Measurements from ENCODE around the gene LRIG2.

The LRIG2 gene

DNA sequence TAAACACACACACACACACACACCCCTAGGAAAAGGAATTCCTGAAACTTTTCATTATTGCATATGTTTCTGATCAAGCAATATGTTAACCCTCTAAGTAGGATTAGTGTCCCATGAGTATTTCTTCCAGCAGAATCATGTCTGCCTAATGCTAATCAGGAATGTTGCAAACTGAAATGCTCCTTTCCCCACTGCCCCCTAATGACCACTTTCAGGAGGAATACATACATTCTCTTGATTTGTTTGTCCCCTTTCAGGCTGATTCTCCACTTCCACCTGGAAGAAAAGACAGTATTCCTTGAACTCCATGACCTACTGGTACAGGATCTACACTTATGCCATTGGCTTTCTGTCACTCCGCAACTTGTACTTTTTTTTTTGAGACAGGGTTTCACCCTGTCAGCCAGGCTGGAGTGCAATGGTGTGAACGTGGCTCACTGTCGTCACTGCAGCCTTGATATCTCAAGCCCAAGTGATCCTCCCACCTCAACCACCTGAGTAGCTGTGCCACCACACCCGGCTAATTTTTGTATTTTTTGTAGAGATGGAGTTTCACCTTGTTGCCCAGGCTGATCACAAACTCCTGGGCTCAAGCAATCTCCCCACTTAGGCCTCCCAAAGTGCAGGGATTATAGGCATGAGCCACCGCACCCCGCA lies 56.7 kb downstream of the LRIG2 start:
- TF ChIP-seq, protein P1, sequence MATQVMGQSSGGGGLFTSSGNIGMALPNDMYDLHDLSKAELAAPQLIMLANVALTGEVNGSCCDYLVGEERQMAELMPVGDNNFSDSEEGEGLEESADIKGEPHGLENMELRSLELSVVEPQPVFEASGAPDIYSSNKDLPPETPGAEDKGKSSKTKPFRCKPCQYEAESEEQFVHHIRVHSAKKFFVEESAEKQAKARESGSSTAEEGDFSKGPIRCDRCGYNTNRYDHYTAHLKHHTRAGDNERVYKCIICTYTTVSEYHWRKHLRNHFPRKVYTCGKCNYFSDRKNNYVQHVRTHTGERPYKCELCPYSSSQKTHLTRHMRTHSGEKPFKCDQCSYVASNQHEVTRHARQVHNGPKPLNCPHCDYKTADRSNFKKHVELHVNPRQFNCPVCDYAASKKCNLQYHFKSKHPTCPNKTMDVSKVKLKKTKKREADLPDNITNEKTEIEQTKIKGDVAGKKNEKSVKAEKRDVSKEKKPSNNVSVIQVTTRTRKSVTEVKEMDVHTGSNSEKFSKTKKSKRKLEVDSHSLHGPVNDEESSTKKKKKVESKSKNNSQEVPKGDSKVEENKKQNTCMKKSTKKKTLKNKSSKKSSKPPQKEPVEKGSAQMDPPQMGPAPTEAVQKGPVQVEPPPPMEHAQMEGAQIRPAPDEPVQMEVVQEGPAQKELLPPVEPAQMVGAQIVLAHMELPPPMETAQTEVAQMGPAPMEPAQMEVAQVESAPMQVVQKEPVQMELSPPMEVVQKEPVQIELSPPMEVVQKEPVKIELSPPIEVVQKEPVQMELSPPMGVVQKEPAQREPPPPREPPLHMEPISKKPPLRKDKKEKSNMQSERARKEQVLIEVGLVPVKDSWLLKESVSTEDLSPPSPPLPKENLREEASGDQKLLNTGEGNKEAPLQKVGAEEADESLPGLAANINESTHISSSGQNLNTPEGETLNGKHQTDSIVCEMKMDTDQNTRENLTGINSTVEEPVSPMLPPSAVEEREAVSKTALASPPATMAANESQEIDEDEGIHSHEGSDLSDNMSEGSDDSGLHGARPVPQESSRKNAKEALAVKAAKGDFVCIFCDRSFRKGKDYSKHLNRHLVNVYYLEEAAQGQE (IDR thresholded peaks at IDR 0.05; ENCODE audit: insufficient read depth in 1 of 2, low read depth in 2 of 2, low read length in 2 of 2) = no peak
- no peak for TF ChIP-seq FOXP2 (optimal IDR thresholded peaks at IDR 0.05; ENCODE audit: borderline replicate concordance, extremely low read depth, extremely low read length, insufficient read depth)
- TF ChIP-seq SIN3A (IDR thresholded peaks at IDR 0.05; ENCODE audit: borderline replicate concordance, insufficient read depth, low read length) = no peak
- TF ChIP-seq TAF1 (IDR thresholded peaks at IDR 0.05; ENCODE audit: borderline replicate concordance, insufficient read depth, low read length) = no peak
- no peak for TF ChIP-seq POLR2AphosphoS5 (IDR thresholded peaks at IDR 0.05; ENCODE audit: low read depth, low read length)

DNA sequence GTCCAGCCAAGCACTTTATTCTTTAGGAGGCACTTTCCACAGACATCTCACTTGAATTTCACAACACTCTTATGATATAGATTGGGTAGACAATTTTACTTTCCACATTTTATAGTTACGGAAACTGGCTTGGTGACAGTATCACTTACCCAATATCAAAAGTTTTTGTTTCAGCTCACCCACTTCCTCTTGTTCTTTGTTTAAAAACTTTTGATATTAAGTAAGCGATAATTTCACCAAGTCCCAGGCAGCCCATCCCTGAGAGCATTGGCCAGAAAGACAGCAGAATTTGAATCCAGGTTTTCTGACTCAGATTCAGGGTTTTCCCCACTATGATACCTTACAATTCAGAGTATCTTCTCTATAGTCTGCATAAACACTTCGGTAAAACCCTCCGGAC lies 60.0 kb downstream of the LRIG2 start:
- TF ChIP-seq FOXP2 (optimal IDR thresholded peaks at IDR 0.05; ENCODE audit: borderline replicate concordance, extremely low read depth, extremely low read length, insufficient read depth) (no peak), POLR2AphosphoS5 (IDR thresholded peaks at IDR 0.05; ENCODE audit: low read depth, low read length) (no peak), TAF1 (IDR thresholded peaks at IDR 0.05; ENCODE audit: borderline replicate concordance, insufficient read depth, low read length) (no peak)
- TF ChIP-seq, protein P1 (IDR thresholded peaks at IDR 0.05; ENCODE audit: insufficient read depth in 1 of 2, low read depth in 2 of 2, low read length in 2 of 2) = no peak

DNA sequence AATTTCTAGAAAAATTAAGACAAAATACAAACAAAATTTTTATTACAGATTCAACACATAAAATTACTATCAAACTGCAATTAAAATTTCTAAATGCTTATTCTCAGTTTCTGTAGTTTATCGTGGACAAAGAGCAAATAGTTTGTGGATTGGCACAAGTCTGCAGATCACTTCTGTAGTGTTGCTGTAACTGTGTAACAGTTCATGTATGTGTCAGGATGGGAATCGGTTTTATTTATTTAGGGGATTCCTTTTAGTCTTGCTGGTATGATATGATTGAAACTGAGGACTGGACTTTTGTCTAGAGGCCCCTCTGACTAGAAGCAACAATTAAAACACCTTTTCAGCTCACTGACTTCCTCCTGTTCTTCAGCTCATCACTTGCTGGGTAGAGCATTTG lies 60.8 kb downstream of the LRIG2 start:
- TF ChIP-seq TAF1 (IDR thresholded peaks at IDR 0.05; ENCODE audit: borderline replicate concordance, insufficient read depth, low read length) (no peak), SIN3A (IDR thresholded peaks at IDR 0.05; ENCODE audit: borderline replicate concordance, insufficient read depth, low read length) (no peak), POLR2AphosphoS5 (IDR thresholded peaks at IDR 0.05; ENCODE audit: low read depth, low read length) (no peak), FOXP2 (optimal IDR thresholded peaks at IDR 0.05; ENCODE audit: borderline replicate concordance, extremely low read depth, extremely low read length, insufficient read depth) (no peak)
- TF ChIP-seq, protein P1 (IDR thresholded peaks at IDR 0.05; ENCODE audit: insufficient read depth in 1 of 2, low read depth in 2 of 2, low read length in 2 of 2) = no peak

DNA sequence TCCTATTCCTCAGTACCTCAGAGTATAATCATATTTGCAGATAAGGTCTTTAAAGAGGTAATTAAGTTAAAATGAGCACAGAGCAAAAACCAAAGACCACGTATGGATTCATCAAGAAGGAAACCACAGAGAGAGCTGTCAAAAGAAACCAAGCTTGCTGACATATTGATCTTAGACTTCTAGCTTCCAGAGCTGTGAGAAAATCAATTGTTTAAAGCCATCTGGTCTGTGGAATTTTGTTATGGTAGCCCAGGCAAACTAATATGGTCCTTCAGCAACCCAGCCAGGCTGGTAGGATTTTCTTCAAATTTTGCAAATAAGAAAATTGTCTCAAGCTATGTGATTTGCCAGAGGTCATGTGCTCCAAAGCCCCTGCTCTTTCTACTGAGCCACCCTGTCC lies 62.5 kb downstream of the LRIG2 start:
- TF ChIP-seq FOXP2 (optimal IDR thresholded peaks at IDR 0.05; ENCODE audit: borderline replicate concordance, extremely low read depth, extremely low read length, insufficient read depth) (no peak), SIN3A (IDR thresholded peaks at IDR 0.05; ENCODE audit: borderline replicate concordance, insufficient read depth, low read length) (no peak), TAF1 (IDR thresholded peaks at IDR 0.05; ENCODE audit: borderline replicate concordance, insufficient read depth, low read length) (no peak), POLR2AphosphoS5 (IDR thresholded peaks at IDR 0.05; ENCODE audit: low read depth, low read length) (no peak)
- TF ChIP-seq, protein P1 (IDR thresholded peaks at IDR 0.05; ENCODE audit: insufficient read depth in 1 of 2, low read depth in 2 of 2, low read length in 2 of 2) = no peak

Data from PFSK-1 (cell line).